ENCODE measurements around the gene HSH2D. TPM values are rescaled to one million over a fixed set of nuclear protein-coding genes. Genes with fewer than 3 reads are reported as not detected.
A peak's percentile ranks its signal among the peaks of the same experiment; 100 is the strongest.

The HSH2D gene
- total and polyA plus RNA-seq, 2 of the 13 experiments (the other 11 are each of a cell fraction or from before 2014, with no cell fraction given) = 0.69 to 3.2 TPM

DNA sequence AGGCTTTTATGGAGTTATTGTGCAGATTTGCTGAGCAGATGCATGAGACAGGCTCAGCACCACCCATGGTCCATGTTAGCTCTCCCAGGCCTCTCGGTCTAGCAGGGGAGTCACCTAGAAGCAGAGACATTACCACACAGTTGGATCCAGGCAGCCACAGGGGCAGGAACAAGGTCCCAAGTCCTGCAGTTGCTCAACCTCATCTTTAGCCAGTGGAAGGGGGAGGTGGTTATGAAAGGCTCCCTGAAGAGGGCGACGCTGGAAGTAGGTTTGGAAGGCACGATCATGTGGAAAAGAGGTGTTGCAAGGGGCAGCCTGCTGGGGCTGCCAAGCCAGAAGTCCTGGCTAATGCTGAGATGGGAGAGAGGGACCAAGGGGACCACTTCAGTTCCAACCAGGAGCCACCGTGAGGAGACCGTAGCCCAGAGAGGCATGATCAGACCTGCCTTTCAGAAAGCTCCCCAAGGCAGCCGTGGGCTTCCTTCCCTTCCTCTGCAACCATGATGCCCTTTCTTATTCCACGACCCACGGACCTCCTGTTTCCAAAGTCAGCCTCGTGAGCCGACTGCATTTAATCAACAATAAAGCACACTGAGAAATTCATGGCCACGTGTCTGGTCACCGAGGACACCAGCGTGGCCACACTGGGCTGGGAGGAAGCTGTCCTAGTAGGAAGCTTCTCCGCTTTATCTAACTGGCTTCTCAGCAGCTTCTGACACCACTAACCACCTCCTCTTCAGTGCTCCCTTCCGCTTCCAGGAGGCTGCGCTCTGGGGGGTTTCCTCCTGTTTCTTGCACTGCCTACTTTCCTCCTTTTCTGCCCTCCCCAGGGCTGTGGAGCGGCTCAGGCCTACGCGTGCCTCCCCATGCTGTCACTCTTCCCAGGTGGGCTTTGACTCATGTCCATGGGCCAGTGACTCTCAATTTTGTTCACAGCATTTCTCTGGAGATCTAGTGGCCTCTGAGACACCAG lies 56.8 kb downstream of the HSH2D start (continued):
- TF ChIP-seq ZNF224 (CRISPR knock-in tag; IDR thresholded peaks at IDR 0.05) = no peak
- TF ChIP-seq PRPF4 (IDR thresholded peaks at IDR 0.05; ENCODE audit: low read depth, low read length, poor library complexity, severe bottlenecking) = no peak
- no peak for TF ChIP-seq MEF2D (CRISPR knock-in tag; IDR thresholded peaks at IDR 0.05)
- TF ChIP-seq, protein P1, sequence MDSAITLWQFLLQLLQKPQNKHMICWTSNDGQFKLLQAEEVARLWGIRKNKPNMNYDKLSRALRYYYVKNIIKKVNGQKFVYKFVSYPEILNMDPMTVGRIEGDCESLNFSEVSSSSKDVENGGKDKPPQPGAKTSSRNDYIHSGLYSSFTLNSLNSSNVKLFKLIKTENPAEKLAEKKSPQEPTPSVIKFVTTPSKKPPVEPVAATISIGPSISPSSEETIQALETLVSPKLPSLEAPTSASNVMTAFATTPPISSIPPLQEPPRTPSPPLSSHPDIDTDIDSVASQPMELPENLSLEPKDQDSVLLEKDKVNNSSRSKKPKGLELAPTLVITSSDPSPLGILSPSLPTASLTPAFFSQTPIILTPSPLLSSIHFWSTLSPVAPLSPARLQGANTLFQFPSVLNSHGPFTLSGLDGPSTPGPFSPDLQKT (CRISPR knock-in tag; IDR thresholded peaks at IDR 0.05; ENCODE audit: borderline replicate concordance) = no peak
- 0 out of 2 replicates have a peak, but pooled peaks have one; percentile 46 for TF ChIP-seq BORCS8-MEF2B (CRISPR knock-in tag; IDR thresholded peaks at IDR 0.05)
- TF ChIP-seq ZNF329 (CRISPR knock-in tag; IDR thresholded peaks at IDR 0.05; ENCODE audit: low read depth) = no peak
- TF ChIP-seq PHF20 (CRISPR knock-in tag; IDR thresholded peaks at IDR 0.05) = peak; percentile 62
- TF ChIP-seq SMAD9 (CRISPR knock-in tag; IDR thresholded peaks at IDR 0.05) = no peak
- no peak; the same call in 1 of the 2 replicates for TF ChIP-seq ZBTB8A (CRISPR knock-in tag; IDR thresholded peaks at IDR 0.05; ENCODE audit: borderline replicate concordance, low read depth)
- peak; percentile 44 for TF ChIP-seq GABPB1 (CRISPR knock-in tag; IDR thresholded peaks at IDR 0.05)
- no peak for TF ChIP-seq GLMP (CRISPR knock-in tag; IDR thresholded peaks at IDR 0.05; ENCODE audit: borderline replicate concordance)
- peak; percentile 56; the same call in 1 of the 2 replicates for TF ChIP-seq ZNF652 (CRISPR knock-in tag; IDR thresholded peaks at IDR 0.05; ENCODE audit: borderline replicate concordance, low read depth)
- TF ChIP-seq ZNF781 (CRISPR knock-in tag; IDR thresholded peaks at IDR 0.05; ENCODE audit: borderline replicate concordance, not compliant biosample characterization) = no peak
- TF ChIP-seq SIX4 (CRISPR knock-in tag; IDR thresholded peaks at IDR 0.05) = peak; percentile 48; the same call in 1 of the 2 replicates
- no peak for TF ChIP-seq TMF1 (CRISPR knock-in tag; IDR thresholded peaks at IDR 0.05; ENCODE audit: low read depth)
- TF ChIP-seq, protein P2, sequence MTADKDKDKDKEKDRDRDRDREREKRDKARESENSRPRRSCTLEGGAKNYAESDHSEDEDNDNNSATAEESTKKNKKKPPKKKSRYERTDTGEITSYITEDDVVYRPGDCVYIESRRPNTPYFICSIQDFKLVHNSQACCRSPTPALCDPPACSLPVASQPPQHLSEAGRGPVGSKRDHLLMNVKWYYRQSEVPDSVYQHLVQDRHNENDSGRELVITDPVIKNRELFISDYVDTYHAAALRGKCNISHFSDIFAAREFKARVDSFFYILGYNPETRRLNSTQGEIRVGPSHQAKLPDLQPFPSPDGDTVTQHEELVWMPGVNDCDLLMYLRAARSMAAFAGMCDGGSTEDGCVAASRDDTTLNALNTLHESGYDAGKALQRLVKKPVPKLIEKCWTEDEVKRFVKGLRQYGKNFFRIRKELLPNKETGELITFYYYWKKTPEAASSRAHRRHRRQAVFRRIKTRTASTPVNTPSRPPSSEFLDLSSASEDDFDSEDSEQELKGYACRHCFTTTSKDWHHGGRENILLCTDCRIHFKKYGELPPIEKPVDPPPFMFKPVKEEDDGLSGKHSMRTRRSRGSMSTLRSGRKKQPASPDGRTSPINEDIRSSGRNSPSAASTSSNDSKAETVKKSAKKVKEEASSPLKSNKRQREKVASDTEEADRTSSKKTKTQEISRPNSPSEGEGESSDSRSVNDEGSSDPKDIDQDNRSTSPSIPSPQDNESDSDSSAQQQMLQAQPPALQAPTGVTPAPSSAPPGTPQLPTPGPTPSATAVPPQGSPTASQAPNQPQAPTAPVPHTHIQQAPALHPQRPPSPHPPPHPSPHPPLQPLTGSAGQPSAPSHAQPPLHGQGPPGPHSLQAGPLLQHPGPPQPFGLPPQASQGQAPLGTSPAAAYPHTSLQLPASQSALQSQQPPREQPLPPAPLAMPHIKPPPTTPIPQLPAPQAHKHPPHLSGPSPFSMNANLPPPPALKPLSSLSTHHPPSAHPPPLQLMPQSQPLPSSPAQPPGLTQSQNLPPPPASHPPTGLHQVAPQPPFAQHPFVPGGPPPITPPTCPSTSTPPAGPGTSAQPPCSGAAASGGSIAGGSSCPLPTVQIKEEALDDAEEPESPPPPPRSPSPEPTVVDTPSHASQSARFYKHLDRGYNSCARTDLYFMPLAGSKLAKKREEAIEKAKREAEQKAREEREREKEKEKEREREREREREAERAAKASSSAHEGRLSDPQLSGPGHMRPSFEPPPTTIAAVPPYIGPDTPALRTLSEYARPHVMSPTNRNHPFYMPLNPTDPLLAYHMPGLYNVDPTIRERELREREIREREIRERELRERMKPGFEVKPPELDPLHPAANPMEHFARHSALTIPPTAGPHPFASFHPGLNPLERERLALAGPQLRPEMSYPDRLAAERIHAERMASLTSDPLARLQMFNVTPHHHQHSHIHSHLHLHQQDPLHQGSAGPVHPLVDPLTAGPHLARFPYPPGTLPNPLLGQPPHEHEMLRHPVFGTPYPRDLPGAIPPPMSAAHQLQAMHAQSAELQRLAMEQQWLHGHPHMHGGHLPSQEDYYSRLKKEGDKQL (CRISPR knock-in tag; IDR thresholded peaks at IDR 0.05; ENCODE audit: low read depth) = no peak
- TF ChIP-seq NRL (CRISPR knock-in tag; IDR thresholded peaks at IDR 0.05; ENCODE audit: borderline replicate concordance) = no peak
- TF ChIP-seq ZEB1 (IDR thresholded peaks at IDR 0.05; ENCODE audit: insufficient replicate concordance, low read depth) = peak; percentile 34
- TF ChIP-seq, protein P3, sequence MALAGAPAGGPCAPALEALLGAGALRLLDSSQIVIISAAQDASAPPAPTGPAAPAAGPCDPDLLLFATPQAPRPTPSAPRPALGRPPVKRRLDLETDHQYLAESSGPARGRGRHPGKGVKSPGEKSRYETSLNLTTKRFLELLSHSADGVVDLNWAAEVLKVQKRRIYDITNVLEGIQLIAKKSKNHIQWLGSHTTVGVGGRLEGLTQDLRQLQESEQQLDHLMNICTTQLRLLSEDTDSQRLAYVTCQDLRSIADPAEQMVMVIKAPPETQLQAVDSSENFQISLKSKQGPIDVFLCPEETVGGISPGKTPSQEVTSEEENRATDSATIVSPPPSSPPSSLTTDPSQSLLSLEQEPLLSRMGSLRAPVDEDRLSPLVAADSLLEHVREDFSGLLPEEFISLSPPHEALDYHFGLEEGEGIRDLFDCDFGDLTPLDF (CRISPR knock-in tag; IDR thresholded peaks at IDR 0.05) = no peak
- no peak for TF ChIP-seq PHB2 (IDR thresholded peaks at IDR 0.05; ENCODE audit: partially characterized antibody)
